T-cell (primary cell): ENCODE data around the gene C11orf16. TPM values are rescaled to one million over a fixed set of nuclear protein-coding genes. Genes with fewer than 3 reads are reported as not detected.

Experiments used
- ATAC-seq, 4 experiments: fragments of 200-7000 bp in 3 of 4; fragments of 150-1000 bp in 1 of 4; cut with Tn5 transposase; replicated peaks in 1 of 4; 1 replicate in 3 of 4; 2 replicates in 1 of 4; pipeline ENCODE4 v1.10.0; 2021; ENCODE audit warnings: moderate library complexity in 3 of 4, mild to moderate bottlenecking in 2 of 4, moderate number of reproducible peaks in 1 of 4
- CTCF ChIA-PET, 2 donors: fragments of 300-600 bp; sonication (Branson Sonifier 250); formaldehyde crosslinking; loops; one replicate each; lab custom pipeline; 2022; ENCODE audit warnings: antibody characterized with exemption in 2 of 2; lab: Charles Lee
- POLR2A ChIA-PET, 2 donors: fragments of 300-600 bp; sonication (Branson Sonifier 250); formaldehyde crosslinking; loops; one replicate each; lab custom pipeline; 2022; ENCODE audit warnings: antibody characterized with exemption in 2 of 2; lab: Charles Lee
- DNase-seq, 35 experiments: peaks; one replicate each; pipeline versions ENCODE4 v3.0.0 to v3.0.0-alpha.2; 2013 to 2023
- H3K27ac ChIP-seq: one replicate; pipeline ENCODE4 v1.5.1; 2013; ENCODE audit warnings: low read length
- H3K27me3 ChIP-seq, 2 experiments: replicated peaks in 1 of 2; 1 replicate in 1 of 2; 2 replicates in 1 of 2; pipeline versions ENCODE4 v1.6.1 to v1.7.0; 2013; ENCODE audit warnings: low read length in 1 of 2, mixed read lengths in 1 of 2; ENCODE audit not compliant: control insufficient read depth in 2 of 2, insufficient read depth in 2 of 2; ENCODE audit errors: extremely low read depth in 1 of 2
- H3K36me3 ChIP-seq, 2 donors: 1 replicate in 1 of 2; 2 replicates in 1 of 2; pipeline versions ENCODE4 v1.6.1 to v1.7.0; 2013; ENCODE audit warnings: low read length in 1 of 2; ENCODE audit not compliant: control insufficient read depth in 2 of 2, insufficient read depth in 1 of 2; ENCODE audit errors: extremely low read depth in 1 of 2
- H3K4me1 ChIP-seq, 2 experiments: 1 replicate in 1 of 2; 2 replicates in 1 of 2; pipeline versions ENCODE4 v1.6.1 to v1.7.0; 2013; ENCODE audit warnings: low read length in 2 of 2, mixed read lengths in 1 of 2; ENCODE audit not compliant: insufficient read depth in 2 of 2, control insufficient read depth in 1 of 2; ENCODE audit errors: extremely low read depth in 1 of 2
- H3K4me3 ChIP-seq, 2 donors: 1 replicate in 1 of 2; 2 replicates in 1 of 2; pipeline versions ENCODE4 v1.5.1 to v1.7.0; 2013; ENCODE audit warnings: mild to moderate bottlenecking in 2 of 2, low read length in 1 of 2, moderate library complexity in 1 of 2; ENCODE audit not compliant: control insufficient read depth in 1 of 2; ENCODE audit errors: extremely low read depth in 1 of 2
- H3K9me3 ChIP-seq: 2 replicates; pipeline ENCODE4 v1.7.0; 2013
- H3K27ac Mint-ChIP-seq, 2 donors: one replicate each; pipeline ENCODE4 v1.8.0; 2020 to 2021; ENCODE audit warnings: mild to moderate bottlenecking in 2 of 2, mixed read lengths in 2 of 2
- H3K27me3 Mint-ChIP-seq, 2 donors: one replicate each; pipeline ENCODE4 v1.8.0; 2021 to 2022; ENCODE audit warnings: mixed read lengths in 2 of 2
- H3K36me3 Mint-ChIP-seq: one replicate; pipeline ENCODE4 v1.8.0; 2021; ENCODE audit warnings: mixed read lengths
- H3K4me1 Mint-ChIP-seq, 3 donors: one replicate each; pipeline ENCODE4 v1.8.0; 2020 to 2022; ENCODE audit warnings: mixed read lengths in 3 of 3, mild to moderate bottlenecking in 1 of 3
- H3K4me3 Mint-ChIP-seq, 3 donors: one replicate each; pipeline ENCODE4 v1.8.0; 2020 to 2022; ENCODE audit warnings: mild to moderate bottlenecking in 3 of 3, mixed read lengths in 3 of 3, moderate library complexity in 3 of 3
- H3K9me3 Mint-ChIP-seq, 3 donors: one replicate each; pipeline ENCODE4 v1.8.0; 2020 to 2022; ENCODE audit warnings: mixed read lengths in 3 of 3
- WGBS: methylation state at CpG from one replicate; pipeline ENCODE4 v1.1.5; 2013; ENCODE audit warnings: missing lambda C conversion rate; ENCODE audit not compliant: insufficient coverage; 5-methylcytosine and 5-hydroxymethylcytosine counted together
- total RNA-seq, 35 experiments: library from RNA in 6 of 35; stranded (reverse) in 6 of 35; fragments of 120-200 nt in 1 of 35; gene quantifications; one replicate each; pipeline versions ENCODE4 v1.2.1 to v1.2.4 and lab custom pipeline; 2013 to 2026

The C11orf16 gene
- total RNA-seq, 5 donors from 2014 or later (not counting 1 experiment from before 2014, with no cell fraction given) = not detected

DNA sequence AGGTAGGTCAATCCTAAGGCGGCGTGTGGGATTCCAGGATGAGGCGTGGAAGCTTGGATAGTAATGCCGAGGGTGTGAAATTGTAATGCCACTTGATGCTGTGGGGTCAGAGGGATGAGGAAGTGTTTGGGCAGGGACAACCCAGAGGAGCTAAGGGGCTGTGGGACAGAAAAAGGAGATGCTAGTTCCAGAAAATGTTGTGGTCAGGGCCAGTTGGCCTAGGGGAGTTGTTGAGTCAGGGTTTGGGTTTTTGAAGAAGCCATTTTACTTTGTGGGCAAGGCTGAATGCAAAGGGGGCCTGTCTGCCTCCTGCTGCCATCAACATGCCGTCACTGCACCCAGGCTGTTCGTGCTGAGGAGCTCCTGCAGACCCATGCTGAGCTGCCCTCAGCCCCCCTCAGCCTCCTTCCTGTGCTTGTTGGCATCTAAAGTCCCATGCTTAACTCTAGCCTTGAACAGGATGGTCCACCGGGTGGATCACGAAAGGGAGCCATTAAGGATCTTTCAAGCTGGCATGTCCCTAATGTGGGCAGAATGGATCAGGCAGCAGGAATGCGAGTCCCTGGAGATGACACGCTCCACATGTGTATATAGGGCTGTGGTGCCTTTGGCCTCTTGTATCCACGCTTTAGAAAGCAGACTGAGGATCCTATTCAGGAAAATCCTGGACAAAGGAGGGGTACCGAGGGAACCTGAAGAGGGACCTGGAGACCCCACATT lies 2.1 kb downstream of the C11orf16 start:
- 93% methylated on average over 12 of the region's 12 CpGs for WGBS
- H3K4me3 ChIP-seq = no peak overlapping the region
- H3K4me3 Mint-ChIP-seq = no peak overlapping the region
- peaks cover 0 to 6% (median 0%) of the 10 kb centered on the region in 3 donors for H3K4me1 Mint-ChIP-seq
- no peaks in the 10 kb centered on the region for H3K4me1 ChIP-seq
- no peaks in the 10 kb centered on the region for H3K27me3 ChIP-seq
- ChIA-PET CTCF (no interaction called here), POLR2A (no interaction called here)
- no peak overlapping the region for H3K27ac Mint-ChIP-seq
- no peak overlapping the region for H3K27ac ChIP-seq
- no peak for DNase-seq
- no peaks in the 10 kb centered on the region for H3K9me3 Mint-ChIP-seq
- H3K9me3 ChIP-seq = no peaks in the 10 kb centered on the region
- H3K36me3 Mint-ChIP-seq = no peaks in the 10 kb centered on the region
- ATAC-seq = no peak
- no peaks in the 10 kb centered on the region for H3K27me3 Mint-ChIP-seq
- no peaks in the 10 kb centered on the region for H3K36me3 ChIP-seq

DNA sequence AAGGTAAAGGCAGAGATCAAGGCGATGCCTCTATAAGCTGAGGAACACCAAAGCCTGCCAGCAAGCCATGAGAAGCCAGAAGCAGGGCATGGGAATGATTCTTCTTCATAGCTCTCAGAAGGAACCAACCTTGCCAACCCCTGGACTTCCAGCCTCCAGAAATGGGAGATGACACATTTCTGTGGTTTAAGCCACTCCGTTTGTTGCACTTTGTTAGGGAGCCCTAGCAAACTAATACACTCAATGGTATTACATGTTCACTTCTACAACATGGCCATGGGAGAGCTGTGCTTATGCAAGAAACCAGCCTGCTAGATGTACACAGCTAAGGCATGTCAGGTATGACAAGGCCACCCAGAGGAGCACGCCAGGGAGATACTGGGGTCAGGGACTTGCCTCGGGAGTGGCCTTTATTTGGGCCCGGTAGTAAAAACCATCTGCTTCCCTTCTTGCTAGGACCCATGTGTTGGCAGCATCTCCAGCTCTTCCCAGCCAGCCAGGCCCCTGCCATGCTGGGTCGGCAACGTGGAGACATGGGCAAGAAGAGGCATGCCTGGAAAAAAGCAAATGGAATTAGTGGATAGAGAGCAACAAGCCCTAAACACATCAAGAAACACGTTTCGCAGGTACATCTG lies 3.6 kb downstream of the C11orf16 start:
- ChIA-PET CTCF (no interaction called here), POLR2A (no interaction called here)
- ATAC-seq (no peak), DNase-seq (no peak)
- H3K4me1 Mint-ChIP-seq = no peaks in the 10 kb centered on the region
- Histone ChIP-seq H3K27me3 (no peaks in the 10 kb centered on the region), H3K36me3 (no peaks in the 10 kb centered on the region), H3K9me3 (no peaks in the 10 kb centered on the region), H3K4me1 (no peaks in the 10 kb centered on the region), H3K27ac (no peak overlapping the region), H3K4me3 (no peak overlapping the region)
- no peaks in the 10 kb centered on the region for H3K27me3 Mint-ChIP-seq
- no peak overlapping the region for H3K27ac Mint-ChIP-seq
- WGBS = 94% methylated on average over 5 of the region's 9 CpGs
- no peak overlapping the region for H3K4me3 Mint-ChIP-seq
- no peaks in the 10 kb centered on the region for H3K9me3 Mint-ChIP-seq
- no peaks in the 10 kb centered on the region for H3K36me3 Mint-ChIP-seq

DNA sequence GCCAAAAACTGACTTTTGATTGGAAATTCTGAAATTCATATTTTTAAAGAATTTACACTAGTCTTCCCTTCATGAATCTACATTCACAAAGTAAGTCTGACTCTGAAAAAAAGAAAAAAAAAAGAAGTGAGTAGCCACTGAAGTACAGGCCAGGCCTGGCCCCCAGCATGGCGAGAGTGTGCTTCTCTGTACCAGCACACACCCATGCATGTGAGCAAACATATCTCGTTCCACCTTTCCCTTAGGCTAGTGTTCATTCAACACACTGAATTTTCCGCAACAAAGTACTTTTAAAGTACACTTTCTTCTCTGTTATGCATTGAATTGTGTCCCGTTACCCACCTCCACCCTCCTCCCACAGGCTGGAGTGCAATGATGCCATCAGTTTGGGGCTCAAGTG lies 4.5 kb downstream of the C11orf16 start:
- Histone ChIP-seq H3K4me1 (no peaks in the 10 kb centered on the region), H3K27me3 (no peaks in the 10 kb centered on the region), H3K36me3 (no peaks in the 10 kb centered on the region), H3K4me3 (no peak overlapping the region), H3K9me3 (no peaks in the 10 kb centered on the region), H3K27ac (no peak overlapping the region)
- Mint-ChIP-seq H3K4me1 (no peaks in the 10 kb centered on the region), H3K9me3 (no peaks in the 10 kb centered on the region), H3K4me3 (no peak overlapping the region), H3K36me3 (no peaks in the 10 kb centered on the region), H3K27me3 (no peaks in the 10 kb centered on the region), H3K27ac (no peak overlapping the region)
- ATAC-seq (no peak), DNase-seq (no peak)
- ChIA-PET CTCF (interaction anchor here in 1 of 2 donors (0.7 kb wide), 1 partner anchor 482 kb away, joined by 3 read pairs; no protein-coding TSS in a partner anchor), POLR2A (no interaction called here)
- WGBS = 92% methylated on average over 4 of the region's 4 CpGs

DNA sequence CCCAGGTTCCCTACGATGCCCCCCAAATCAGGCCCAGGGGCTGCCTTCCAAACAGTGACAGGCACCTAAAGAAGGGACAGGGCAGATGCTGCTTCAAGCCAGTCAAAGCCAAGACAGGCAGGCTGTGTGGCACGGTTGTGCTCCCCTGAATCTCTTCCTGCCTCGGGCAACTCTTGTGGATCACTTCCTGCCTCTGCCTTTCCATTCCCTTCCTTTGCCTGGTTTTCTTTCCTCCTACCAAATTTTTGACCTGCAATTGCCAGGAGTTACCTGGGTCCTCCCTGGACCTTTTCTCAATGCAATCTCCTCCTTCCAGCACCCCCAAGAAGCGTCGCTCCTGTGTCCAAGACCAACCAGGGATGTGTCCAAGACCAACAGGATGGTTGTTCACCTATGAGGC lies 5.5 kb downstream of the C11orf16 start:
- no peak overlapping the region for H3K27ac Mint-ChIP-seq
- H3K36me3 Mint-ChIP-seq = peaks cover 3% of the 10 kb centered on the region
- Histone ChIP-seq H3K27me3 (no peaks in the 10 kb centered on the region), H3K4me3 (no peak overlapping the region), H3K36me3 (peaks cover 0 to 5% of the 10 kb centered on the region in 2 donors), H3K27ac (no peak overlapping the region), H3K9me3 (no peaks in the 10 kb centered on the region), H3K4me1 (no peaks in the 10 kb centered on the region)
- WGBS = 85% methylated on average over 5 of the region's 5 CpGs
- no peaks in the 10 kb centered on the region for H3K4me1 Mint-ChIP-seq
- POLR2A ChIA-PET = no interaction called here
- H3K4me3 Mint-ChIP-seq = no peak overlapping the region
- CTCF ChIA-PET = no interaction called here
- ATAC-seq (no peak), DNase-seq (no peak)
- H3K9me3 Mint-ChIP-seq = no peaks in the 10 kb centered on the region
- H3K27me3 Mint-ChIP-seq = no peaks in the 10 kb centered on the region

DNA sequence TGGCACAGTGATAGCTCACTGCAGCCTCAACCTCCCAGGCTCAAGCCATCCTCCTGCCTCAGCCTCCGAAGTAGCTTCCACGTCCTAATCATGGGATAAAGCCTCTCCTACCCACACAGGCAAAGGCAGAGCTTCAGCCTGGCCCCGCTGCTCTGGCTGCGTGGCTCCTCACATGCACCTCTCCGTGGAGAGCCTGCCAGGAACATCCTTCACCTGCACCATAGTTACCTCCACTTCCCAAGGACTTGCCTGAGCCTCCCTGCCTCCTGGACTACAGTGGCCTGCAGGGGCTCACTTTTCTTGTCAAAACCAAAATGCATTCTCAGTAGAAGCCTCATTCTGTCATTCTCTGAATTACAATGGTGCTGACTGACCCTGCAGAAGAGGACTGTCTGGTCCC lies 6.5 kb downstream of the C11orf16 start:
- no peaks in the 10 kb centered on the region for H3K4me1 ChIP-seq
- H3K4me3 ChIP-seq = no peak overlapping the region
- no peaks in the 10 kb centered on the region for H3K27me3 ChIP-seq
- no peak for ATAC-seq
- Mint-ChIP-seq H3K36me3 (peaks cover 13% of the 10 kb centered on the region), H3K4me3 (no peak overlapping the region), H3K4me1 (no peaks in the 10 kb centered on the region), H3K9me3 (no peaks in the 10 kb centered on the region), H3K27me3 (no peaks in the 10 kb centered on the region), H3K27ac (no peak overlapping the region)
- 92% methylated on average over 5 of the region's 5 CpGs for WGBS
- ChIA-PET CTCF (interaction anchor here in 1 of 2 donors (0.7 kb wide), 1 partner anchor 48 kb away, joined by 4 read pairs; no protein-coding TSS in a partner anchor), POLR2A (interaction anchor here in 1 of 2 donors (0.6 kb wide), 1 partner anchor 12 kb away, joined by 5 read pairs; no protein-coding TSS in a partner anchor)
- no peaks in the 10 kb centered on the region for H3K9me3 ChIP-seq
- H3K27ac ChIP-seq = no peak overlapping the region
- no peak for DNase-seq
- H3K36me3 ChIP-seq = peaks cover 0 to 11% of the 10 kb centered on the region in 2 donors

DNA sequence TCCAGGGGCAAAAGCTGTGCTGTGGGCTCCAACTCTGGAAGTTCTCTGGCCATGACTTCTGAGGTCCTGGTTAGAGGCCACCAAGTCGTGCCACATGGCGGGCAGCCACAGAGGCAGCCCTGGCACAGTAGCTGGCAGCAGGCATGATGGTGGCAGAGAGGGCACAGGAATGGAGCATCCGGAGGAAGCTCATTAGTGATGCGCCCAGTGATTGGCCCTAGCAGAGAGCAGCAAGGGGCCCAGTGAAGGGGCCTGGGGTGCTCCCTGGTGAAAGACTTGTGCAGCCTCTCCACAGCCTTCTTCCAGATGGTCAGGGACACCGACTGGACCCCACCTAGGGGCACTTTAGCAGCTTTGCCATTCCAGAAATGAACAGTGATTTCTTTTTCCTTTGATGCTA lies 7.0 kb downstream of the C11orf16 start:
- Histone ChIP-seq H3K4me1 (no peaks in the 10 kb centered on the region), H3K27me3 (no peaks in the 10 kb centered on the region), H3K27ac (no peak overlapping the region), H3K9me3 (no peaks in the 10 kb centered on the region), H3K4me3 (no peak overlapping the region), H3K36me3 (peaks cover 0 to 16% of the 10 kb centered on the region in 2 donors)
- DNase-seq (no peak), ATAC-seq (no peak)
- ChIA-PET POLR2A (interaction anchor here in 1 of 2 donors (0.6 kb wide), 1 partner anchor 13 kb away, joined by 5 read pairs; no protein-coding TSS in a partner anchor), CTCF (interaction anchor here (0.5 to 0.7 kb wide), 2 partner anchors 48 to 580 kb away, joined by 4 read pairs; no protein-coding TSS in a partner anchor)
- no peaks in the 10 kb centered on the region for H3K27me3 Mint-ChIP-seq
- H3K4me1 Mint-ChIP-seq = no peaks in the 10 kb centered on the region
- no peak overlapping the region for H3K4me3 Mint-ChIP-seq
- H3K9me3 Mint-ChIP-seq = no peaks in the 10 kb centered on the region
- 94% methylated on average over 5 of the region's 5 CpGs for WGBS
- H3K27ac Mint-ChIP-seq = no peak overlapping the region
- peaks cover 14% of the 10 kb centered on the region for H3K36me3 Mint-ChIP-seq
